Measurements from ENCODE around the gene SLC22A9.

The SLC22A9 gene

DNA sequence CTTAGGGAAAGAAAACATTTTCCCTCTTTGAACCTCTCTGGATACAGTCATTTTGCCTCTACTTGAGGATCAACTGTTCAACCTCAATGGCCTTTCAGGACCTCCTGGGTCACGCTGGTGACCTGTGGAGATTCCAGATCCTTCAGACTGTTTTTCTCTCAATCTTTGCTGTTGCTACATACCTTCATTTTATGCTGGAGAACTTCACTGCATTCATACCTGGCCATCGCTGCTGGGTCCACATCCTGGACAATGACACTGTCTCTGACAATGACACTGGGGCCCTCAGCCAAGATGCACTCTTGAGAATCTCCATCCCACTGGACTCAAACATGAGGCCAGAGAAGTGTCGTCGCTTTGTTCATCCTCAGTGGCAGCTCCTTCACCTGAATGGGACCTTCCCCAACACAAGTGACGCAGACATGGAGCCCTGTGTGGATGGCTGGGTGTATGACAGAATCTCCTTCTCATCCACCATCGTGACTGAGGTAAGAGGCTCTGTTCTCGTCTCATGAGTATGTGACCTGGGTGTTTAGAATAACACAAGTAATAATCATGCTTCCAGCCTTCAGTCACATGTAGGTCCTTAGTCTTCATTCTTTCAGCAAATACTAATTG is 495 bp downstream of the SLC22A9 start:
- H3K9me3 ChIP-seq (ENCODE audit: control extremely low read depth in 1 of 5, control insufficient read depth in 4 of 5, insufficient read depth in 2 of 5, low read depth in 1 of 5, low read length in 4 of 5): no peaks in the 10 kb centered on the region
- H3K27ac ChIP-seq (ENCODE audit: insufficient read depth in 1 of 2, low read depth in 1 of 2, low read length in 2 of 2, poor library complexity in 1 of 2, severe bottlenecking in 2 of 2): no peak overlapping the region
- no peak overlapping the region for H3K4me3 ChIP-seq (ENCODE audit: control insufficient read depth in 1 of 7, extremely low read depth in 1 of 7, insufficient read depth in 4 of 7, low read depth in 2 of 7, low read length in 6 of 7)
- 100% methylated on average over 4 of the region's 7 CpGs for WGBS (ENCODE audit: insufficient coverage)
- no peak for DNase-seq
- no peaks in the 10 kb centered on the region for H3K4me1 ChIP-seq (ENCODE audit: control extremely low read depth in 1 of 4, control insufficient read depth in 4 of 4, insufficient read depth in 4 of 4, low read length in 3 of 4)
- ChIA-PET POLR2A (no interaction called here), CTCF (no interaction called here)
- H3K36me3 ChIP-seq (ENCODE audit: control insufficient read depth in 4 of 4, insufficient read depth in 4 of 4, low read length in 3 of 4): no peaks in the 10 kb centered on the region
- H3K27me3 ChIP-seq (replicated peaks in 2 of 5; ENCODE audit: control insufficient read depth in 4 of 5, insufficient read depth in 5 of 5, low read length in 4 of 5): peaks cover 0 to 16% (median 5%) of the 10 kb centered on the region in 5 experiments

DNA sequence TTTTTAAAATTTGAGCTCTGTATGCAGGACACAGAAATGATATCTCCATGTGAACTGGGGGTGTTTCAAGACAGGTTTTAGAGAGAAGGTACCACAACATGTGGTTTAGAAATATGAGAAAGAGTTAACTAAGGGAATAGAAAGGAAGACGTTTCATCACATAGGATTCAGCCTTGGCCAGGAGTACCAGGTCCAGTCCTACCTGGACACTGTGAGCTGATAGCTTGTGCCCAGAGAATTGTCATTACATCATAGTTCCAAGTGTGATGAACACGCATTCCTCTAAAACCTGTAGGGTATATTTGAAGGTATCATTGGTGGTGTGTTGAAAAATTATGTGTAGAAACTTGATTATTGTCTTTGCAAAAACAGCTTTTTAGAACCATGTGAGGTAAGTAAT is 1.8 kb downstream of the SLC22A9 start:
- POLR2A ChIA-PET: no interaction called here
- CTCF ChIA-PET: no interaction called here
- DNase-seq: no peak
- H3K4me1 ChIP-seq (ENCODE audit: control extremely low read depth in 1 of 4, control insufficient read depth in 4 of 4, insufficient read depth in 4 of 4, low read length in 3 of 4): no peaks in the 10 kb centered on the region
- WGBS (ENCODE audit: insufficient coverage): 100% methylated on average over 2 of the region's 2 CpGs
- peaks cover 0 to 16% (median 5%) of the 10 kb centered on the region in 5 experiments for H3K27me3 ChIP-seq (replicated peaks in 2 of 5; ENCODE audit: control insufficient read depth in 4 of 5, insufficient read depth in 5 of 5, low read length in 4 of 5)
- no peak overlapping the region for H3K4me3 ChIP-seq (ENCODE audit: control insufficient read depth in 1 of 7, extremely low read depth in 1 of 7, insufficient read depth in 4 of 7, low read depth in 2 of 7, low read length in 6 of 7)
- H3K27ac ChIP-seq (ENCODE audit: insufficient read depth in 1 of 2, low read depth in 1 of 2, low read length in 2 of 2, poor library complexity in 1 of 2, severe bottlenecking in 2 of 2): no peak overlapping the region
- H3K36me3 ChIP-seq (ENCODE audit: control insufficient read depth in 4 of 4, insufficient read depth in 4 of 4, low read length in 3 of 4): no peaks in the 10 kb centered on the region
- H3K9me3 ChIP-seq (ENCODE audit: control extremely low read depth in 1 of 5, control insufficient read depth in 4 of 5, insufficient read depth in 2 of 5, low read depth in 1 of 5, low read length in 4 of 5): no peaks in the 10 kb centered on the region

DNA sequence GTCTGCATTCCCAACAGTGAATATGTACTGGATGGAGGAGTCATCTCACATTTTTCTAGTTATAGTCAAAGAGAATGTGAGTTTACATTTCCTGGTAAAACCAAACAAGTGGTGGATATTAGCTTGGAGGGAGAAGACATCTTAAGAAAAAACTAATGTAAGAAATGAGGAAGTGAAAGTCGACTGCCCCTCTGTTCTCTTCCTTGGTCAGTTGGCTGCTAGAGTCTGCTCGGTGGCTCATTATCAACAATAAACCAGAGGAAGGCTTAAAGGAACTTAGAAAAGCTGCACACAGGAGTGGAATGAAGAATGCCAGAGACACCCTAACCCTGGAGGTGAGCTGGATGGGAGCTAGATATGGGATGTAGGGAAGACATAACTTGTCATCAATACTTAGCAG is 5.8 kb downstream of the SLC22A9 start:
- Histone ChIP-seq H3K4me3 (ENCODE audit: control insufficient read depth in 1 of 7, extremely low read depth in 1 of 7, insufficient read depth in 4 of 7, low read depth in 2 of 7, low read length in 6 of 7) (no peak overlapping the region), H3K27me3 (replicated peaks in 2 of 5; ENCODE audit: control insufficient read depth in 4 of 5, insufficient read depth in 5 of 5, low read length in 4 of 5) (peaks cover 0 to 14% (median 5%) of the 10 kb centered on the region in 5 experiments), H3K4me1 (ENCODE audit: control extremely low read depth in 1 of 4, control insufficient read depth in 4 of 4, insufficient read depth in 4 of 4, low read length in 3 of 4) (no peaks in the 10 kb centered on the region), H3K9me3 (ENCODE audit: control extremely low read depth in 1 of 5, control insufficient read depth in 4 of 5, insufficient read depth in 2 of 5, low read depth in 1 of 5, low read length in 4 of 5) (no peaks in the 10 kb centered on the region), H3K36me3 (ENCODE audit: control insufficient read depth in 4 of 4, insufficient read depth in 4 of 4, low read length in 3 of 4) (no peaks in the 10 kb centered on the region), H3K27ac (ENCODE audit: insufficient read depth in 1 of 2, low read depth in 1 of 2, low read length in 2 of 2, poor library complexity in 1 of 2, severe bottlenecking in 2 of 2) (no peak overlapping the region)
- POLR2A ChIA-PET: no interaction called here
- DNase-seq: peak in 2 of 3 donors; percentile 28 to 38
- 7% methylated on average over 2 of the region's 2 CpGs for WGBS (ENCODE audit: insufficient coverage)
- CTCF ChIA-PET: no interaction called here

- no peak for DNase-seq
- no peak overlapping the region for H3K27ac ChIP-seq (ENCODE audit: insufficient read depth in 1 of 2, low read depth in 1 of 2, low read length in 2 of 2, poor library complexity in 1 of 2, severe bottlenecking in 2 of 2)
- H3K27me3 ChIP-seq (replicated peaks in 2 of 5; ENCODE audit: control insufficient read depth in 4 of 5, insufficient read depth in 5 of 5, low read length in 4 of 5): peaks cover 0 to 2% (median 0%) of the 10 kb centered on the region in 5 experiments
- WGBS (ENCODE audit: insufficient coverage): no CpG with 5 or more reads among the region's 2 CpGs
- no peaks in the 10 kb centered on the region for H3K4me1 ChIP-seq (ENCODE audit: control extremely low read depth in 1 of 4, control insufficient read depth in 4 of 4, insufficient read depth in 4 of 4, low read length in 3 of 4)
- H3K9me3 ChIP-seq (ENCODE audit: control extremely low read depth in 1 of 5, control insufficient read depth in 4 of 5, insufficient read depth in 2 of 5, low read depth in 1 of 5, low read length in 4 of 5): no peaks in the 10 kb centered on the region
- H3K36me3 ChIP-seq (ENCODE audit: control insufficient read depth in 4 of 4, insufficient read depth in 4 of 4, low read length in 3 of 4): no peaks in the 10 kb centered on the region
- ChIA-PET CTCF (no interaction called here), POLR2A (no interaction called here)
- H3K4me3 ChIP-seq (ENCODE audit: control insufficient read depth in 1 of 7, extremely low read depth in 1 of 7, insufficient read depth in 4 of 7, low read depth in 2 of 7, low read length in 6 of 7): no peak overlapping the region
These were observed 10.5 kb downstream of the SLC22A9 start for GRCh38 chr11:63380130-63380529.

DNA sequence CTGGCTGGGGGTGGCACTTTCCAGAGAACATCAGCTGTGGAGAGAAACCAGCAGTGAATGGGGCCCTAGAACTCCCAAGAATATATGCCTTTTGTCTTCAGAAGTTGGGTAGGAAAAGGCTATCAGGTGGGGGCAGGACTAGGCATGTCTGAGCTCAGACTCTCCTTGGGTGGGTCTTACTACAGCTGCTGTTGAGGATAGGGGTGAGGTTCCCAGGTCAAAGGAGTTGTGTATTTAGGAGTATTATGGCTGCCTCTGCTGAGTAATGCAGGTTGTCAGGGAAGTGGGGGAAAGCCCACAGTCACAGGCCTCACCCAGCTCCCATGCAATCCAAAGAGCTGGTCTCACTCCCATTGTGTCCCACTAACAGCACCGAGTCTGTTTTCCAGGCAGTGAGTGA is 26.1 kb downstream of the SLC22A9 start:
- Histone ChIP-seq H3K4me1 (ENCODE audit: control extremely low read depth in 1 of 4, control insufficient read depth in 4 of 4, insufficient read depth in 4 of 4, low read length in 3 of 4) (no peaks in the 10 kb centered on the region), H3K9me3 (ENCODE audit: control extremely low read depth in 1 of 5, control insufficient read depth in 4 of 5, insufficient read depth in 2 of 5, low read depth in 1 of 5, low read length in 4 of 5) (no peaks in the 10 kb centered on the region), H3K36me3 (ENCODE audit: control insufficient read depth in 4 of 4, insufficient read depth in 4 of 4, low read length in 3 of 4) (no peaks in the 10 kb centered on the region), H3K4me3 (ENCODE audit: control insufficient read depth in 1 of 7, extremely low read depth in 1 of 7, insufficient read depth in 4 of 7, low read depth in 2 of 7, low read length in 6 of 7) (no peak overlapping the region), H3K27me3 (replicated peaks in 2 of 5; ENCODE audit: control insufficient read depth in 4 of 5, insufficient read depth in 5 of 5, low read length in 4 of 5) (peaks cover 0 to 3% (median 2%) of the 10 kb centered on the region in 5 experiments), H3K27ac (ENCODE audit: insufficient read depth in 1 of 2, low read depth in 1 of 2, low read length in 2 of 2, poor library complexity in 1 of 2, severe bottlenecking in 2 of 2) (no peak overlapping the region)
- POLR2A ChIA-PET: no interaction called here
- CTCF ChIA-PET: no interaction called here
- DNase-seq: no peak
- WGBS (ENCODE audit: insufficient coverage): 67% methylated on average over 1 of the region's 1 CpG

DNA sequence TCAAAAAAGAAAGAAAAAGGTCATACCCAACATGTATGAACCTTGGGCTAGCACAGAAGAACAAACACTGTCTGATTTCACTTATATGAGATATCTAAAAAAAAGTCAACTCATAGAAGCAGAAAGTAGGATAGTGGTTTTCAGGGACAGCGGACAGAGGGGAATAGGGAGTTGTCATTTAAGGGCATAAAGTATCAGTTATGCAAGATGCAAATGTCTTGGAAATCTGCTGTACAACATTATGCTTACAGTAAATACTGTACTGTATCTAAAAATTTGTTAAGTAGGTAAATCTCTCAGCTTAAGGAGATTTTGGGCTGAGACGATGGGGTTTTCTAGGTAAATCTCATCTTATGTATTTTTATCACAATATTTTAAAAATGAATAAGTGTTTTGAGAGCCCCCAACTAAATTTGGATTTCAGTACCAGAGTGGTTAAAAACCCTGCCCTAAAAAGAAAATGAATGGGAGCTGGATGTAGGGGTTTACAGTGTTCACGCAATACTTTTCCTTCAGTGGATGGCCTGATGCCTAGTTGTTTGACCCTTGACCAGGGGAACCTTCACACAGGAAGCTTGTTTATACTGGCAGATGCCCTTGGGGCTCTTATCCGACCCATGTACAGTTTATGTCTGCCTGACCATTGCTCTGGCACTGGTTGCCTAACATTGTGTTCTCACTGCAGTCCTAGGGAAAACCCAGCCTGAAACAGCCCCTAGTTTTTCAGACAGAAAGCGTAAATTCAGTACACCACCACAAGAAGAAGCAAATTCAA is 34.8 kb downstream of the SLC22A9 start:
- POLR2A ChIA-PET: no interaction called here
- CTCF ChIA-PET: no interaction called here
- Histone ChIP-seq H3K36me3 (ENCODE audit: control insufficient read depth in 4 of 4, insufficient read depth in 4 of 4, low read length in 3 of 4) (no peaks in the 10 kb centered on the region), H3K4me3 (ENCODE audit: control insufficient read depth in 1 of 7, extremely low read depth in 1 of 7, insufficient read depth in 4 of 7, low read depth in 2 of 7, low read length in 6 of 7) (no peak overlapping the region), H3K4me1 (ENCODE audit: control extremely low read depth in 1 of 4, control insufficient read depth in 4 of 4, insufficient read depth in 4 of 4, low read length in 3 of 4) (no peaks in the 10 kb centered on the region), H3K9me3 (ENCODE audit: control extremely low read depth in 1 of 5, control insufficient read depth in 4 of 5, insufficient read depth in 2 of 5, low read depth in 1 of 5, low read length in 4 of 5) (no peaks in the 10 kb centered on the region), H3K27ac (ENCODE audit: insufficient read depth in 1 of 2, low read depth in 1 of 2, low read length in 2 of 2, poor library complexity in 1 of 2, severe bottlenecking in 2 of 2) (no peak overlapping the region), H3K27me3 (replicated peaks in 2 of 5; ENCODE audit: control insufficient read depth in 4 of 5, insufficient read depth in 5 of 5, low read length in 4 of 5) (peaks cover 0 to 2% (median 0%) of the 10 kb centered on the region in 5 experiments)
- WGBS (ENCODE audit: insufficient coverage): 93% methylated on average over 2 of the region's 5 CpGs
- DNase-seq: no peak

GRCh38 chr11:63405114-63405513 is 35.5 kb downstream of the SLC22A9 start:
- ChIA-PET CTCF (no interaction called here), POLR2A (no interaction called here)
- WGBS (ENCODE audit: insufficient coverage): no CpG with 5 or more reads among the region's 3 CpGs
- Histone ChIP-seq H3K4me3 (ENCODE audit: control insufficient read depth in 1 of 7, extremely low read depth in 1 of 7, insufficient read depth in 4 of 7, low read depth in 2 of 7, low read length in 6 of 7) (no peak overlapping the region), H3K36me3 (ENCODE audit: control insufficient read depth in 4 of 4, insufficient read depth in 4 of 4, low read length in 3 of 4) (no peaks in the 10 kb centered on the region), H3K27me3 (replicated peaks in 2 of 5; ENCODE audit: control insufficient read depth in 4 of 5, insufficient read depth in 5 of 5, low read length in 4 of 5) (peaks cover 0 to 2% (median 0%) of the 10 kb centered on the region in 5 experiments), H3K9me3 (ENCODE audit: control extremely low read depth in 1 of 5, control insufficient read depth in 4 of 5, insufficient read depth in 2 of 5, low read depth in 1 of 5, low read length in 4 of 5) (no peaks in the 10 kb centered on the region), H3K4me1 (ENCODE audit: control extremely low read depth in 1 of 4, control insufficient read depth in 4 of 4, insufficient read depth in 4 of 4, low read length in 3 of 4) (no peaks in the 10 kb centered on the region), H3K27ac (ENCODE audit: insufficient read depth in 1 of 2, low read depth in 1 of 2, low read length in 2 of 2, poor library complexity in 1 of 2, severe bottlenecking in 2 of 2) (no peak overlapping the region)
- DNase-seq: no peak
